Breast epithelium (tissue), 3 donors: ENCODE measurements around the gene MAP4.

ENCODE experiments used
- CTCF ChIP-seq, 3 donors: fragments of 450-650 bp; IDR thresholded peaks; one replicate each; pipeline ENCODE4 v1.5.1; 2016 to 2017; ENCODE audit warnings: antibody characterized with exemption in 3 of 3, mild to moderate bottlenecking in 3 of 3, moderate library complexity in 3 of 3
- POLR2A ChIP-seq: fragments of 450-650 bp; IDR thresholded peaks from one replicate; pipeline ENCODE4 v1.6.1; 2016; ENCODE audit warnings: antibody characterized with exemption, mild to moderate bottlenecking, moderate library complexity
- POLR2AphosphoS5 ChIP-seq, 3 donors: sonication (generic); formaldehyde crosslinking; IDR thresholded peaks; one replicate each; pipeline ENCODE4 v1.6.1; 2017; ENCODE audit warnings: antibody characterized with exemption in 3 of 3

GRCh38 chr3:48002787-48003186 lies 13.4 kb downstream of the MAP4 start:
- TF ChIP-seq CTCF (IDR thresholded peaks at IDR 0.05) (no peak), POLR2A (no peak), POLR2AphosphoS5 (IDR thresholded peaks at IDR 0.05) (no peak)
